ENCODE results near the gene HIPK4.
"Not testable (repeated sequence)": the region's sequence is repeated elsewhere in the genome, so short reads cannot be mapped to it uniquely, and the experiment has no call there.

The HIPK4 gene

GRCh38 chr19:40390084-40390742, at the start of gene HIPK4:
Gene HIPK4, minus strand, starts transcription at chr19:40390181. Its CDS starts 279 bp downstream, at chr19:40389902.
- no peak for DNase-seq

- DNase-seq, result no peak
Measured at GRCh38 chr19:40438284-40438683, 48.3 kb upstream of the HIPK4 start.

- DNase-seq, result peak; percentile 64 to 65
Measured at GRCh38 chr19:40433391-40434216, 43.6 kb upstream of the HIPK4 start.

GRCh38 chr19:40432760-40433159, 42.8 kb upstream of the HIPK4 start:
- DNase-seq, result not testable (repeated sequence)

- no peak for DNase-seq
Measured at GRCh38 chr19:40431698-40432097, 41.7 kb upstream of the HIPK4 start.

GRCh38 chr19:40430242-40430641, 40.3 kb upstream of the HIPK4 start:
- DNase-seq, result not testable (repeated sequence)

- not testable (repeated sequence) for DNase-seq
Measured at GRCh38 chr19:40428197-40428596, 38.2 kb upstream of the HIPK4 start.

- peak; percentile 95 to 99 for DNase-seq
Measured at GRCh38 chr19:40425450-40426287, 35.7 kb upstream of the HIPK4 start, which contains the start of gene SERTAD1. Gene SERTAD1, minus strand, starts transcription at chr19:40425992. Its CDS starts 2,446 bp downstream, at chr19:40423546.

GRCh38 chr19:40424637-40425449, 34.9 kb upstream of the HIPK4 start:
- DNase-seq, result no peak

- no peak for DNase-seq
Measured at GRCh38 chr19:40423938-40424337, 34.0 kb upstream of the HIPK4 start.

- no peak for DNase-seq
Measured at GRCh38 chr19:40422748-40423566, 33.0 kb upstream of the HIPK4 start.

- DNase-seq, result no peak
Measured at GRCh38 chr19:40421993-40422747, 32.2 kb upstream of the HIPK4 start.

GRCh38 chr19:40420766-40421765, 31.1 kb upstream of the HIPK4 start:
- DNase-seq, result peak; percentile 59 to 95

- no peak for DNase-seq
Measured at GRCh38 chr19:40420451-40420765, 30.4 kb upstream of the HIPK4 start.

GRCh38 chr19:40419780-40420179, 29.8 kb upstream of the HIPK4 start:
- no peak for DNase-seq

- no peak for DNase-seq
Measured at GRCh38 chr19:40419066-40419612, 29.2 kb upstream of the HIPK4 start.

- DNase-seq, result no peak
Measured at GRCh38 chr19:40418040-40418439, 28.1 kb upstream of the HIPK4 start.

- DNase-seq, result no peak
Measured at GRCh38 chr19:40417643-40417981, 27.6 kb upstream of the HIPK4 start.

Measured in bone marrow (tissue), 2 donors.